ENCODE measurements around the gene SC5D.

SC5D gene

GRCh38 chr11:121300313-121300971, 7.9 kb downstream of the SC5D start:
- TF ChIP-seq CTCF (IDR thresholded peaks at IDR 0.05; ENCODE audit: low read depth, low read length, missing control alignments): no peak
- DNase-seq (ENCODE audit: low read depth): no peak
- no peak overlapping the region for H3K4me3 ChIP-seq (ENCODE audit: low read depth, low read length)

- no peak for TF ChIP-seq CTCF (IDR thresholded peaks at IDR 0.05; ENCODE audit: low read depth, low read length, missing control alignments)
- no peak overlapping the region for H3K4me3 ChIP-seq (ENCODE audit: low read depth, low read length)
- DNase-seq (ENCODE audit: low read depth): no peak
These were observed 8.6 kb downstream of the SC5D start for GRCh38 chr11:121300972-121301699.

GRCh38 chr11:121304759-121305158, 12.2 kb downstream of the SC5D start:
- no peak for TF ChIP-seq CTCF (IDR thresholded peaks at IDR 0.05; ENCODE audit: low read depth, low read length, missing control alignments)
- H3K4me3 ChIP-seq (ENCODE audit: low read depth, low read length): no peak overlapping the region
- no peak for DNase-seq (ENCODE audit: low read depth)

GRCh38 chr11:121308816-121309215, 16.2 kb downstream of the SC5D start:
- no peak overlapping the region for H3K4me3 ChIP-seq (ENCODE audit: low read depth, low read length)
- no peak for DNase-seq (ENCODE audit: low read depth)
- no peak for TF ChIP-seq CTCF (IDR thresholded peaks at IDR 0.05; ENCODE audit: low read depth, low read length, missing control alignments)

- no peak for TF ChIP-seq CTCF (IDR thresholded peaks at IDR 0.05; ENCODE audit: low read depth, low read length, missing control alignments)
- DNase-seq (ENCODE audit: low read depth): peak; percentile 59
- no peak overlapping the region for H3K4me3 ChIP-seq (ENCODE audit: low read depth, low read length)
These were observed 17.1 kb downstream of the SC5D start for GRCh38 chr11:121309688-121310087.

- H3K4me3 ChIP-seq (ENCODE audit: low read depth, low read length): no peak overlapping the region
- no peak for TF ChIP-seq CTCF (IDR thresholded peaks at IDR 0.05; ENCODE audit: low read depth, low read length, missing control alignments)
- no peak for DNase-seq (ENCODE audit: low read depth)
These were observed 18.3 kb downstream of the SC5D start for GRCh38 chr11:121310908-121311307.

- no peak for TF ChIP-seq CTCF (IDR thresholded peaks at IDR 0.05; ENCODE audit: low read depth, low read length, missing control alignments)
- H3K4me3 ChIP-seq (ENCODE audit: low read depth, low read length): no peak overlapping the region
- DNase-seq (ENCODE audit: low read depth): no peak
These were observed 18.8 kb downstream of the SC5D start for GRCh38 chr11:121311373-121311772.

All from GM12864 (cell line).